ENCODE results near the gene VWDE.
"Not testable (repeated sequence)": the region's sequence is repeated elsewhere in the genome, so short reads cannot be mapped to it uniquely, and the experiment has no call there.

The VWDE gene

GRCh38 chr7:12401538-12402364 is 1.9 kb downstream of the VWDE start:
- peak; percentile 84 for DNase-seq

- no peak for DNase-seq
Measured at GRCh38 chr7:12398186-12398585, 5.5 kb downstream of the VWDE start.

GRCh38 chr7:12397671-12398070 is 6.0 kb downstream of the VWDE start:
- DNase-seq = no peak

GRCh38 chr7:12396670-12397069 is 7.0 kb downstream of the VWDE start:
- DNase-seq = not testable (repeated sequence)

GRCh38 chr7:12391922-12392615 is 11.6 kb downstream of the VWDE start:
- peak; percentile 68 for DNase-seq

- peak; percentile 89 for DNase-seq
Measured at GRCh38 chr7:12389089-12389700, 14.5 kb downstream of the VWDE start.

- DNase-seq = peak; percentile 96
Measured at GRCh38 chr7:12386313-12386740, 17.3 kb downstream of the VWDE start.

- DNase-seq = peak; percentile 96
Measured at GRCh38 chr7:12385364-12385786, 18.3 kb downstream of the VWDE start.

GRCh38 chr7:12383377-12383776 is 20.3 kb downstream of the VWDE start:
- DNase-seq = no peak

GRCh38 chr7:12378389-12378788 is 25.3 kb downstream of the VWDE start:
- DNase-seq = no peak

GRCh38 chr7:12377406-12377805 is 26.3 kb downstream of the VWDE start:
- no peak for DNase-seq

GRCh38 chr7:12373580-12374263 is 29.9 kb downstream of the VWDE start:
- DNase-seq = no peak

- no peak for DNase-seq
Measured at GRCh38 chr7:12370249-12370648, 33.4 kb downstream of the VWDE start.

GRCh38 chr7:12369756-12370155 is 33.9 kb downstream of the VWDE start:
- no peak for DNase-seq

- no peak for DNase-seq
Measured at GRCh38 chr7:12369072-12369471, 34.6 kb downstream of the VWDE start.

- no peak for DNase-seq
Measured at GRCh38 chr7:12360948-12361347, 42.7 kb downstream of the VWDE start.

GRCh38 chr7:12358694-12359093 is 45.0 kb downstream of the VWDE start:
- no peak for DNase-seq

- no peak for DNase-seq
Measured at GRCh38 chr7:12357508-12357907, 46.2 kb downstream of the VWDE start.

- no peak for DNase-seq
Measured at GRCh38 chr7:12351843-12352242, 51.8 kb downstream of the VWDE start.

- no peak for DNase-seq
Measured at GRCh38 chr7:12350971-12351370, 52.7 kb downstream of the VWDE start.

GRCh38 chr7:12337095-12337494 is 66.6 kb downstream of the VWDE start:
- no peak for DNase-seq

- DNase-seq = no peak
Measured at GRCh38 chr7:12328888-12329770, 74.5 kb downstream of the VWDE start.

All from NCI-H1092 treated with DMSO at 0.1 percent for 48 hours (cell line).